SK-N-MC (cell line): ENCODE data around the gene SEPTIN5.
"Not testable (repeated sequence)": the region's sequence is repeated elsewhere in the genome, so short reads cannot be mapped to it uniquely, and the experiment has no call there.

Experiments used
- DNase-seq: peaks from one replicate; pipeline ENCODE4 v3.0.0-alpha.2; 2011; ENCODE audit warnings: low read depth, low spot score
- H3K27ac ChIP-seq: fragments of 200-600 bp; sonication (generic); 2 replicates; pipeline ENCODE4 v1.5.1; 2016; ENCODE audit warnings: mixed run types
- H3K36me3 ChIP-seq: fragments of 200-600 bp; sonication (generic); 2 replicates; pipeline ENCODE4 v1.6.1; 2017; ENCODE audit warnings: antibody characterized with exemption, low read length, mixed read lengths; ENCODE audit not compliant: insufficient read depth
- H3K4me3 ChIP-seq: fragments of 200-600 bp; sonication (generic); 2 replicates; pipeline ENCODE4 v1.5.1; 2016
- H3K9ac ChIP-seq: fragments of 200-600 bp; sonication (generic); 2 replicates; pipeline ENCODE4 v1.8.0; 2017; ENCODE audit warnings: mixed run types, mixed read lengths; ENCODE audit not compliant: insufficient read length
- H3K9me3 ChIP-seq: fragments of 200-600 bp; sonication (generic); 2 replicates; pipeline ENCODE4 v1.6.1; 2017; ENCODE audit warnings: low read depth, mild to moderate bottlenecking, antibody characterized with exemption, low read length, moderate library complexity, mixed read lengths
- EZH2 ChIP-seq: fragments of 200-600 bp; sonication (generic); IDR thresholded peaks from one replicate; pipeline ENCODE4 v1.6.1; 2017; ENCODE audit warnings: antibody characterized with exemption
- FOXP2 ChIP-seq: optimal IDR thresholded peaks from 2 replicates; pipeline ENCODE3; 2011; ENCODE audit warnings: mild to moderate bottlenecking, moderate library complexity; ENCODE audit not compliant: insufficient read depth; ENCODE audit errors: extremely low read length, control extremely low read depth
- POLR2AphosphoS5 ChIP-seq: IDR thresholded peaks from 2 replicates; pipeline ENCODE4 v1.6.1; 2012; ENCODE audit warnings: mild to moderate bottlenecking, low read depth, low read length, borderline replicate concordance

The SEPTIN5 gene

GRCh38 chr22:19669570-19669969 lies 44.7 kb upstream of the SEPTIN5 start:
- DNase-seq, result no peak
- TF ChIP-seq EZH2, result no peak
- TF ChIP-seq POLR2AphosphoS5, result no peak
- no peak for TF ChIP-seq FOXP2

GRCh38 chr22:19671316-19671715 lies 43.0 kb upstream of the SEPTIN5 start:
- no peaks in the 10 kb centered on the region for H3K9me3 ChIP-seq
- H3K4me3 ChIP-seq, result no peak overlapping the region
- H3K27ac ChIP-seq, result no peak overlapping the region
- no peak for DNase-seq
- TF ChIP-seq POLR2AphosphoS5 (no peak), EZH2 (no peak), FOXP2 (no peak)
- H3K36me3 ChIP-seq, result no peaks in the 10 kb centered on the region
- H3K9ac ChIP-seq, result no peak overlapping the region

More at GRCh38 chr22:19669570-19669969, 44.7 kb upstream of the SEPTIN5 start:
- Histone ChIP-seq H3K9ac (no peak overlapping the region), H3K27ac (no peak overlapping the region), H3K4me3 (no peak overlapping the region), H3K36me3 (no peaks in the 10 kb centered on the region), H3K9me3 (no peaks in the 10 kb centered on the region)

GRCh38 chr22:19672054-19672776 lies 42.1 kb upstream of the SEPTIN5 start:
- H3K36me3 ChIP-seq, result no peaks in the 10 kb centered on the region
- no peak for TF ChIP-seq EZH2
- TF ChIP-seq POLR2AphosphoS5, result no peak
- TF ChIP-seq FOXP2, result no peak

GRCh38 chr22:19673660-19674059 lies 40.6 kb upstream of the SEPTIN5 start:
- no peak for TF ChIP-seq POLR2AphosphoS5
- TF ChIP-seq FOXP2, result no peak
- TF ChIP-seq EZH2, result no peak
- H3K4me3 ChIP-seq, result no peak overlapping the region
- no peak overlapping the region for H3K9ac ChIP-seq
- no peaks in the 10 kb centered on the region for H3K36me3 ChIP-seq
- H3K9me3 ChIP-seq, result no peaks in the 10 kb centered on the region
- no peak for DNase-seq
- no peak overlapping the region for H3K27ac ChIP-seq

More at GRCh38 chr22:19672054-19672776, 42.1 kb upstream of the SEPTIN5 start:
- no peak for DNase-seq
- Histone ChIP-seq H3K9me3 (no peaks in the 10 kb centered on the region), H3K4me3 (no peak overlapping the region), H3K9ac (no peak overlapping the region), H3K27ac (no peak overlapping the region)

- Histone ChIP-seq H3K27ac (no peak overlapping the region), H3K9me3 (no peaks in the 10 kb centered on the region), H3K9ac (no peak overlapping the region), H3K36me3 (no peaks in the 10 kb centered on the region), H3K4me3 (no peak overlapping the region)
- no peak for DNase-seq
- TF ChIP-seq EZH2 (no peak), POLR2AphosphoS5 (no peak), FOXP2 (no peak)
Observed at GRCh38 chr22:19674129-19674928, 40.0 kb upstream of the SEPTIN5 start.

- DNase-seq, result no peak
- no peak for TF ChIP-seq EZH2
- H3K9ac ChIP-seq, result no peak overlapping the region
Observed at GRCh38 chr22:19674929-19675253, 39.4 kb upstream of the SEPTIN5 start.

GRCh38 chr22:19675428-19675827 lies 38.9 kb upstream of the SEPTIN5 start:
- no peaks in the 10 kb centered on the region for H3K9me3 ChIP-seq
- H3K27ac ChIP-seq, result no peak overlapping the region
- no peak overlapping the region for H3K4me3 ChIP-seq
- no peak overlapping the region for H3K9ac ChIP-seq
- TF ChIP-seq EZH2 (no peak), POLR2AphosphoS5 (no peak), FOXP2 (no peak)
- no peak for DNase-seq
- no peaks in the 10 kb centered on the region for H3K36me3 ChIP-seq

More at GRCh38 chr22:19674929-19675253, 39.4 kb upstream of the SEPTIN5 start:
- H3K4me3 ChIP-seq, result no peak overlapping the region
- no peak overlapping the region for H3K27ac ChIP-seq
- no peaks in the 10 kb centered on the region for H3K9me3 ChIP-seq
- no peaks in the 10 kb centered on the region for H3K36me3 ChIP-seq

GRCh38 chr22:19676437-19676836 lies 37.9 kb upstream of the SEPTIN5 start:
- not testable (repeated sequence) for H3K36me3 ChIP-seq, H3K9ac ChIP-seq, DNase-seq, H3K4me3 ChIP-seq, H3K9me3 ChIP-seq, H3K27ac ChIP-seq
